Neural cell (in vitro differentiated cells): ENCODE results near the gene GTF2F2. TPM values are rescaled to one million over a fixed set of nuclear protein-coding genes. Genes with fewer than 3 reads are reported as not detected.

ENCODE experiments used
- H2AFZ ChIP-seq: fragments of 200-600, 300-800 bp; sonication (generic), shearing (Covaris generic); 2 replicates; pipeline ENCODE4 v1.6.0; 2014; ENCODE audit warnings: low read depth, mild to moderate bottlenecking, antibody characterized with exemption, low read length, moderate library complexity
- H3F3A ChIP-seq: fragments of 200-600 bp; shearing (Covaris generic); 2 replicates; pipeline ENCODE4 v1.6.1; 2016; ENCODE audit warnings: mild to moderate bottlenecking, moderate library complexity, mixed read lengths, antibody characterized with exemption, low read length; ENCODE audit not compliant: insufficient read depth, poor library complexity, severe bottlenecking
- H3K27ac ChIP-seq: fragments of 200-600, 300-800 bp; sonication (generic), shearing (Covaris generic); 2 replicates; pipeline ENCODE4 v1.5.1; 2014; ENCODE audit warnings: mild to moderate bottlenecking, low read length, moderate library complexity
- H3K27me3 ChIP-seq: fragments of 300-800, 200-600 bp; sonication (generic), shearing (Covaris generic); 2 replicates; pipeline ENCODE4 v1.6.0; 2014; ENCODE audit warnings: mild to moderate bottlenecking, low read depth, low read length, moderate library complexity; ENCODE audit not compliant: insufficient read depth
- H3K36me3 ChIP-seq: fragments of 300-800, 200-600 bp; sonication (generic), shearing (Covaris generic); 2 replicates; pipeline ENCODE4 v1.5.1; 2014; ENCODE audit warnings: mild to moderate bottlenecking, antibody characterized with exemption, low read length, moderate library complexity; ENCODE audit not compliant: insufficient read depth
- H3K4me2 ChIP-seq: fragments of 300-800, 200-600 bp; sonication (generic), shearing (Covaris generic); 2 replicates; pipeline ENCODE4 v1.6.0; 2014; ENCODE audit warnings: mild to moderate bottlenecking, low read length
- H3K4me3 ChIP-seq: fragments of 300-800, 200-600 bp; sonication (generic), shearing (Covaris generic); 2 replicates; pipeline ENCODE4 v1.5.1; 2014; ENCODE audit warnings: mild to moderate bottlenecking, low read length, moderate library complexity
- H3K79me2 ChIP-seq: fragments of 200-600 bp; shearing (Covaris generic); replicated peaks from 2 replicates; pipeline ENCODE4 v1.6.0; 2014; ENCODE audit warnings: mild to moderate bottlenecking, low read length, moderate library complexity; ENCODE audit not compliant: insufficient read depth
- H3K9ac ChIP-seq: fragments of 300-800, 200-600 bp; sonication (generic), shearing (Covaris generic); 2 replicates; pipeline ENCODE4 v1.6.1; 2016; ENCODE audit warnings: mild to moderate bottlenecking, low read length, mixed read lengths
- H3K9me2 ChIP-seq: fragments of 200-600 bp; shearing (Covaris generic); 2 replicates; pipeline ENCODE4 v1.6.1; 2016; ENCODE audit warnings: mild to moderate bottlenecking, low read length, mixed read lengths; ENCODE audit not compliant: insufficient read depth
- H3K9me3 ChIP-seq: fragments of 200-600, 300-800 bp; sonication (generic), shearing (Covaris generic); 2 replicates; pipeline ENCODE4 v1.6.1; 2016; ENCODE audit warnings: mild to moderate bottlenecking, mixed run types, low read length, moderate library complexity, mixed read lengths
- H4K20me1 ChIP-seq: fragments of 200-600 bp; shearing (Covaris generic); 2 replicates; pipeline ENCODE4 v1.6.1; 2016; ENCODE audit warnings: mild to moderate bottlenecking, mixed run types; ENCODE audit not compliant: insufficient read depth
- EP300 ChIP-seq: fragments of 450-650 bp; conservative IDR thresholded peaks from 2 replicates; pipeline ENCODE4 v1.6.1; 2014; ENCODE audit warnings: antibody characterized with exemption, mild to moderate bottlenecking, moderate library complexity; ENCODE audit not compliant: poor library complexity, severe bottlenecking
- EZH2 ChIP-seq: fragments of 200-600, 300-800 bp; shearing (Covaris generic), sonication (generic); IDR thresholded peaks from 2 replicates; pipeline ENCODE4 v1.6.1; 2014; ENCODE audit warnings: antibody characterized with exemption, low read length, borderline replicate concordance, mild to moderate bottlenecking; ENCODE audit not compliant: insufficient read depth, poor library complexity, severe bottlenecking
- MXI1 ChIP-seq: fragments of 450-650 bp; conservative IDR thresholded peaks from 2 replicates; pipeline ENCODE4 v1.6.1; 2014; ENCODE audit warnings: antibody characterized with exemption, mild to moderate bottlenecking; ENCODE audit not compliant: poor library complexity, severe bottlenecking
- POLR2AphosphoS5 ChIP-seq: IDR thresholded peaks from 2 replicates; pipeline ENCODE4 v1.6.1; 2012
- RAD21 ChIP-seq: fragments of 450-650 bp; conservative IDR thresholded peaks from 2 replicates; pipeline ENCODE4 v1.6.1; 2014; ENCODE audit warnings: antibody characterized with exemption, mild to moderate bottlenecking, moderate library complexity
- SMC3 ChIP-seq: fragments of 450-650 bp; conservative IDR thresholded peaks from 2 replicates; pipeline ENCODE4 v1.6.1; 2014; ENCODE audit warnings: antibody characterized with exemption, mild to moderate bottlenecking, moderate library complexity; ENCODE audit not compliant: poor library complexity
- TAF1 ChIP-seq: IDR thresholded peaks from 2 replicates; pipeline ENCODE4 v1.6.1; 2012; ENCODE audit warnings: low read depth
- polyA plus RNA-seq: library from polyadenylated mRNA; depleted of rRNA; stranded (reverse); fragments of >200 nt; gene quantifications from 2 replicates; pipeline ENCODE4 v1.2.3, GENCODE V29; 2014
- TF ChIP-seq, protein P1 (sequence below): IDR thresholded peaks from 2 replicates; pipeline ENCODE4 v1.6.1; 2012; ENCODE audit warnings: borderline replicate concordance
- TF ChIP-seq, protein P2 (sequence below): fragments of 450-650 bp; IDR thresholded peaks from 2 replicates; pipeline ENCODE4 v1.5.1; 2014; ENCODE audit warnings: antibody characterized with exemption, mild to moderate bottlenecking, moderate library complexity; ENCODE audit not compliant: poor library complexity, severe bottlenecking

Gene GTF2F2
- polyA plus RNA-seq, 1 donor from 2014 or later: 29.6 TPM

DNA sequence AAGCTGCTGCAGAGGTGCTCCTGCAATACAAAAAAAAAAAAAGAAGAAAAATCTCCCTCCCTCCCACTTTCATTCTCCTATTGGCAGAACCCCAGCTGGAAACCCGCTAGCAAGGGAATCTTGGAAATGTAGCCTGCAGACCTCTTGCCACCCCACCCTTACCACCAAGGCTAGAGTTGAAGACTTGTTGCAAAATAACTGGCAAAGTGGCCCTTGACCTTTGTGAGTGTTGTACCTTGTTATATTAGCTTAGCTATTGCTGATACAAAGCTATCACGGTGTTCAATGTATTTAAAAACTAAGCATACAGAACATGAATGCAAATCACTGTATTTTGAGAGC lies 138.0 kb downstream of the GTF2F2 start:
- no peaks in the 10 kb centered on the region for H3K27me3 ChIP-seq
- no peak overlapping the region for H3K4me2 ChIP-seq
- TF ChIP-seq POLR2AphosphoS5: no peak
- no peak for TF ChIP-seq TAF1
- TF ChIP-seq MXI1: no peak
- TF ChIP-seq, protein P1, sequence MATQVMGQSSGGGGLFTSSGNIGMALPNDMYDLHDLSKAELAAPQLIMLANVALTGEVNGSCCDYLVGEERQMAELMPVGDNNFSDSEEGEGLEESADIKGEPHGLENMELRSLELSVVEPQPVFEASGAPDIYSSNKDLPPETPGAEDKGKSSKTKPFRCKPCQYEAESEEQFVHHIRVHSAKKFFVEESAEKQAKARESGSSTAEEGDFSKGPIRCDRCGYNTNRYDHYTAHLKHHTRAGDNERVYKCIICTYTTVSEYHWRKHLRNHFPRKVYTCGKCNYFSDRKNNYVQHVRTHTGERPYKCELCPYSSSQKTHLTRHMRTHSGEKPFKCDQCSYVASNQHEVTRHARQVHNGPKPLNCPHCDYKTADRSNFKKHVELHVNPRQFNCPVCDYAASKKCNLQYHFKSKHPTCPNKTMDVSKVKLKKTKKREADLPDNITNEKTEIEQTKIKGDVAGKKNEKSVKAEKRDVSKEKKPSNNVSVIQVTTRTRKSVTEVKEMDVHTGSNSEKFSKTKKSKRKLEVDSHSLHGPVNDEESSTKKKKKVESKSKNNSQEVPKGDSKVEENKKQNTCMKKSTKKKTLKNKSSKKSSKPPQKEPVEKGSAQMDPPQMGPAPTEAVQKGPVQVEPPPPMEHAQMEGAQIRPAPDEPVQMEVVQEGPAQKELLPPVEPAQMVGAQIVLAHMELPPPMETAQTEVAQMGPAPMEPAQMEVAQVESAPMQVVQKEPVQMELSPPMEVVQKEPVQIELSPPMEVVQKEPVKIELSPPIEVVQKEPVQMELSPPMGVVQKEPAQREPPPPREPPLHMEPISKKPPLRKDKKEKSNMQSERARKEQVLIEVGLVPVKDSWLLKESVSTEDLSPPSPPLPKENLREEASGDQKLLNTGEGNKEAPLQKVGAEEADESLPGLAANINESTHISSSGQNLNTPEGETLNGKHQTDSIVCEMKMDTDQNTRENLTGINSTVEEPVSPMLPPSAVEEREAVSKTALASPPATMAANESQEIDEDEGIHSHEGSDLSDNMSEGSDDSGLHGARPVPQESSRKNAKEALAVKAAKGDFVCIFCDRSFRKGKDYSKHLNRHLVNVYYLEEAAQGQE: no peak
- TF ChIP-seq EZH2: no peak
- TF ChIP-seq EP300: no peak
- TF ChIP-seq, protein P2, sequence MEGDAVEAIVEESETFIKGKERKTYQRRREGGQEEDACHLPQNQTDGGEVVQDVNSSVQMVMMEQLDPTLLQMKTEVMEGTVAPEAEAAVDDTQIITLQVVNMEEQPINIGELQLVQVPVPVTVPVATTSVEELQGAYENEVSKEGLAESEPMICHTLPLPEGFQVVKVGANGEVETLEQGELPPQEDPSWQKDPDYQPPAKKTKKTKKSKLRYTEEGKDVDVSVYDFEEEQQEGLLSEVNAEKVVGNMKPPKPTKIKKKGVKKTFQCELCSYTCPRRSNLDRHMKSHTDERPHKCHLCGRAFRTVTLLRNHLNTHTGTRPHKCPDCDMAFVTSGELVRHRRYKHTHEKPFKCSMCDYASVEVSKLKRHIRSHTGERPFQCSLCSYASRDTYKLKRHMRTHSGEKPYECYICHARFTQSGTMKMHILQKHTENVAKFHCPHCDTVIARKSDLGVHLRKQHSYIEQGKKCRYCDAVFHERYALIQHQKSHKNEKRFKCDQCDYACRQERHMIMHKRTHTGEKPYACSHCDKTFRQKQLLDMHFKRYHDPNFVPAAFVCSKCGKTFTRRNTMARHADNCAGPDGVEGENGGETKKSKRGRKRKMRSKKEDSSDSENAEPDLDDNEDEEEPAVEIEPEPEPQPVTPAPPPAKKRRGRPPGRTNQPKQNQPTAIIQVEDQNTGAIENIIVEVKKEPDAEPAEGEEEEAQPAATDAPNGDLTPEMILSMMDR: no peak
- TF ChIP-seq SMC3: no peak
- TF ChIP-seq RAD21: no peak
- no peaks in the 10 kb centered on the region for H3F3A ChIP-seq
- H3K4me3 ChIP-seq: no peak overlapping the region
- H2AFZ ChIP-seq: no peak overlapping the region
- no peaks in the 10 kb centered on the region for H4K20me1 ChIP-seq
- no peak overlapping the region for H3K9ac ChIP-seq
- no peaks in the 10 kb centered on the region for H3K79me2 ChIP-seq
- H3K9me3 ChIP-seq: no peaks in the 10 kb centered on the region
- no peaks in the 10 kb centered on the region for H3K9me2 ChIP-seq
- no peaks in the 10 kb centered on the region for H3K36me3 ChIP-seq
- no peak overlapping the region for H3K27ac ChIP-seq

DNA sequence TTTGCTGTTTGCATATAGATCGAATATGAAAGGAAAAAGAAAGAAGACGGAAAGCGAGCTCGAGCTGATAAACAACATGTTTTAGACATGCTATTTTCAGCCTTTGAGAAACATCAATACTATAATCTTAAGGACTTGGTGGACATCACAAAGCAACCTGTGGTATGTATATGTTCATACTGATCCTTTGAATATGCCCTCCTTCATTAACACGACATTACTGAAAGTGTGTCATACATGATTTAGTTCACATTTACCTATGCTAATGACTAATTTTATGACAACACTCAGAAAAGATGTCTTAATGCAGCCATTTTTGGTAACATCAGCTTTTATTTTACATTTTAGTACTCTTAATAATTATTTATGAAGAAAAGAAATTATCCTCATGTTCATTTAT lies 146.9 kb downstream of the GTF2F2 start:
- Histone ChIP-seq H3K36me3 (no peaks in the 10 kb centered on the region), H3K9ac (no peak overlapping the region), H3K27ac (no peak overlapping the region), H3K4me3 (no peak overlapping the region), H3K9me3 (no peaks in the 10 kb centered on the region), H3K4me2 (no peak overlapping the region), H3K79me2 (no peaks in the 10 kb centered on the region), H3K9me2 (no peaks in the 10 kb centered on the region), H2AFZ (no peak overlapping the region), H3K27me3 (no peaks in the 10 kb centered on the region), H3F3A (no peaks in the 10 kb centered on the region), H4K20me1 (no peaks in the 10 kb centered on the region)
- TF ChIP-seq EP300 (no peak), MXI1 (no peak), POLR2AphosphoS5 (no peak), TAF1 (no peak), SMC3 (no peak), RAD21 (no peak), EZH2 (no peak)
- TF ChIP-seq, protein P1: no peak
- TF ChIP-seq, protein P2: no peak
